Right renal pelvis (tissue), 4 donors: Measurements from ENCODE around the gene ADGRV1. TPM values are rescaled to one million over a fixed set of nuclear protein-coding genes. Genes with fewer than 3 reads are reported as not detected.
"Not testable (repeated sequence)": the region's sequence is repeated elsewhere in the genome, so short reads cannot be mapped to it uniquely, and the experiment has no call there.

Experiments
- DNase-seq, 4 donors: peaks; one replicate each; pipeline ENCODE4 v3.0.0-alpha.2; 2013; ENCODE audit warnings: low read depth in 4 of 4, low spot score in 3 of 4, missing footprints in 1 of 4
- polyA plus RNA-seq, 4 donors: library from polyadenylated mRNA; unstranded; fragments of 120-200 nt; gene quantifications; one replicate each; pipeline ENCODE4 v1.2.1, GENCODE V29; 2013; ENCODE audit not compliant: insufficient read length in 4 of 4

ADGRV1 gene
- polyA plus RNA-seq, 4 donors: 8.6 to 12.6 (median 12.0) TPM

GRCh38 chr5:90803381-90803780, 244.8 kb downstream of the ADGRV1 start:
- DNase-seq: no peak

- DNase-seq: no peak
Measured at GRCh38 chr5:90803876-90804275, 245.3 kb downstream of the ADGRV1 start.

DNA sequence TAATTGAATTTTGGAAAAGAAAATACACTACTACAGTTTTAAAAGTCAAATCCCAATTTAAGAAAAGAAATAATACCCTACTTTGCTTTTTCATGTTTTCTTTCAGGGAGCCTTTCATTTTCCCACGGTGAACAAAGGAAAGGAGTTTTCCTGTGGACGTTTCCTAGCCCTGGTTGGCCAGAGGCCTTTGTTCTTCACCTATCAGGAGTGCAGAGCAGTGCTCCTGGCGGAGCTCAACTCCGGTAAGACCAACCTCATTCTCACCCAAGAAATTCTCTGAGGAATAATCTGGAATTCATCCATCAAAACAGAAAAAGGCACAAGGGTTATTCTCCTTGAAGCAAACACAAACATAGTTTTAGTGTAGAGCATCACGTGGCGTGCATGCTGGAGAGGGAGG, 248.9 kb downstream of the ADGRV1 start:
- DNase-seq: no peak

DNA sequence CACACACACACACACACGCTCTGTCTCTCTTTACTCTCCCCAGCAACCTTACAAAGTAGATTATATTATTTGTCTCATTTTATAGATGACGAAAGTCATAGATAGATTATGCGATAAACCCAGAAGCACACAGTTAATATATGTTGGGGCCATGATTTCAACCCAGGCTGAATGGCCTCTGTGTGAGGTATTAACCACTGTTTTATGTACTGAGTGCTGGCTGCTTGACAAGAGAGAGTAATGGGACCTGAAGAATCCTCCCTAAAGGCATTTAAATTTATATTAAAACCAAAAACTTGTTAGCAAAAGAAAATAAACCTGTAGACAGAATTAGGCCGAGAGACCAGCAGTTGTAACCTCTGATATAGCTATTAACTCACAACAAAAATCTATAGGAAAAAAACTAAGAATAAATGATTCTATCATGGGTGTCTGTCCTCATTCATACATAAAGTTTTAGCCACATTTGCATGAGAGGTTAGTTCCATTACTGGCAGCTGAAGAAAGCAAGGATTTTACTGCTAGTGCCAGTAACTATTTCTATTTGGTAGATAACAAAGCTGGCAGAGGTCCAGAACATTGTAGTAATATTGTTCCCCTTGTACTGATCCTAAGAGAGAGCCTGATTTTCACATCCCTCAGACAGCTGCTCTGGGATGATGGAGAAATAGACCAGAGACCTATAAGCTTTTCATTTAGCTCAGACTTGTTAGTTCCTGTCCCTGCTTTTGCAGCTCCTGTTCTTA, 250.9 kb downstream of the ADGRV1 start:
- DNase-seq: no peak

- DNase-seq: no peak
Measured at GRCh38 chr5:90810211-90810610, 251.6 kb downstream of the ADGRV1 start.

GRCh38 chr5:90813392-90813791, 254.8 kb downstream of the ADGRV1 start:
- DNase-seq: no peak

- not testable (repeated sequence) for DNase-seq
Measured at GRCh38 chr5:90822062-90822461, 263.5 kb downstream of the ADGRV1 start.

DNA sequence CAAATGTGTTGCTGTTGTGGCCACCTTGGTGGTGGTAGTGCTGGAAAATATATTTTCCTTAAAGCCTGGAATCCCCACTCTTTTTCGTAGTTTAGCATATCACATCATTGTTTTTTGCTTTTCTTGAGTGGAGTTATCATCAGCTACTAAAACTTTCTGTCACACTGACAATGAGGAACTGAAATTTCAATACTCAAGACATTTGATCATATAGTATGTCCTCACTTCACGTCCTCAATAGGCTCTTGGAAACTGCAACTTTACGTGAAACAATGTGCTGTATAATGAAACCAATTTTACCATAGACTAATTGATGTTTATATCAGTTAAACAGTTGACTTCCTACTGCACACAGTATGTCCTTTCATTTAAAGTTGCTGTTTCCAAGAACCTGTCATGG, 265.8 kb downstream of the ADGRV1 start:
- no peak for DNase-seq

DNA sequence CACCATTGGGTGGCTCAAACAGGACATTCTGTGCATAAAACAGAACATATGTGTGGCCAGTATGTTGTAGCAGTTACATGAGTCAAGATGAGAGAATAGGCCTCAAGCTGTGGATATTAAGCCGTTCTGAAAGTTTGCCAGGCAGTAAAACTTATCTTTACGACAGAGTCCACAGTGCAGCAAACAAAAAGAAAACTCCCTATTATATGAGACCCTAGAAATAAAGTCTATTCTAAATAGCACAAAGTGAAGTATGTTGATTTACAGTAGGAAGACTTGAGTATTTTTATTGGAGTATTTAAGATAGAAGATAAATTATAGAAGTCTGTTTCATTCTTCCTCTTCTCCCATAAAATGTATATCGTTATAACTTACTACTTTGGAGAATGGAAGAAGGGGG, 271.5 kb downstream of the ADGRV1 start:
- DNase-seq: peak in 3 of 4 donors; percentile 34 to 65 (median 55)

DNA sequence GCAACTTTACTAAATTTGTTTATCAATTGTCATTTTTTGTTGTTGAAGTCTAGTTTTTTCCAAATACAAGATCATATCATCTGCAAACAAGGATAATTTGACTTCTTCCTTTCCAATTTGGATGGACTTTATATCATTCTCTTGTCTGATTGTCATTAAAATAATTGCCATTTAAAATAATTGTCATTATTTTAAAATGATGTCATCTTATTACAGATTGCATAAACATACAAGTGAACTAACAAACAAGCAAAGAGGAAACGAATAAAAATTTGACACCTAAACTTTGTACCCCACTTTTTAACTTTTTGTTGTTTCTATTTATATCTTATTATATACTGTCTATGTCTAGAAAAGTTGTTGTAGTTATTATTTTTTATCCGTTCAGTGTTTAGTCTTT, 275.2 kb downstream of the ADGRV1 start:
- DNase-seq: no peak

DNA sequence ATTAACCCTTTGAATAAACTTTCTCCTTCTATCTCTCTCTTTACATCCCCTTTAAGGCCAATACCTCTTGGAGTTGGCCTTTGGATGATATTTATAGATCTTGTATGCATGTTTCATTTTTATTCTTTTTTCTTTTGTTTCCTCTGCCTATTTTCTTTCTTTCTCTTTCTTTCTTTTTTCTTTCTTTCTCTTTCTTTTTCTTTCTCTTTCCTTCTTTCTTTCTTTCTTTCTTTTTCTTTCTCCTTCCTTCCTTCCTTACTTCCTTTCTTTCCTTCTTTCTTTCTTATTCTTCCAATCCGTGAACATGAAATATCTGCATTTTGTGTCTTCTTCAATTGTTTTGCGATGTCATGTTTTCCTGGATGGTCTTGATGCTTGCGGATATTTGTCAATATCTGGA, 276.1 kb downstream of the ADGRV1 start:
- DNase-seq: no peak

GRCh38 chr5:90843443-90843842, 284.8 kb downstream of the ADGRV1 start:
- DNase-seq: no peak

DNA sequence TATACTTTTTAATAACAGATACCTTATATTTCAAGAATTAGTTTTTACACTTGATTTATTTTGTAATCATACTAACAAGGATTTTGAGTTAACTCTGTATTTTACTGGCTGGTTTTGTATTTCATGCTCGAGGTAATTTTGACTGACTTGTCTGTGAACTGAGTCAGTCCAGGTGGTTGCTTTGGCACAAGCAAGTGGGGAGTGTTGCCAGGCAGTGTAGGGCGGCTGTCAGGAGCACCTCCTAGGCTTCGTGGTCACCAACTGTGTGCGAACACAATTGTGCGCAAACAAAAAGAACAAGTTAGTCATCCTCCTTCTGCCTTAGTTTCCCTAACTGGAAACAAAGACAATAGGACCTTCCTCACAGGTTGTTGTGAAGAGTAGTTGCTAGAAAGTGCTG, 286.3 kb downstream of the ADGRV1 start:
- DNase-seq: no peak

DNA sequence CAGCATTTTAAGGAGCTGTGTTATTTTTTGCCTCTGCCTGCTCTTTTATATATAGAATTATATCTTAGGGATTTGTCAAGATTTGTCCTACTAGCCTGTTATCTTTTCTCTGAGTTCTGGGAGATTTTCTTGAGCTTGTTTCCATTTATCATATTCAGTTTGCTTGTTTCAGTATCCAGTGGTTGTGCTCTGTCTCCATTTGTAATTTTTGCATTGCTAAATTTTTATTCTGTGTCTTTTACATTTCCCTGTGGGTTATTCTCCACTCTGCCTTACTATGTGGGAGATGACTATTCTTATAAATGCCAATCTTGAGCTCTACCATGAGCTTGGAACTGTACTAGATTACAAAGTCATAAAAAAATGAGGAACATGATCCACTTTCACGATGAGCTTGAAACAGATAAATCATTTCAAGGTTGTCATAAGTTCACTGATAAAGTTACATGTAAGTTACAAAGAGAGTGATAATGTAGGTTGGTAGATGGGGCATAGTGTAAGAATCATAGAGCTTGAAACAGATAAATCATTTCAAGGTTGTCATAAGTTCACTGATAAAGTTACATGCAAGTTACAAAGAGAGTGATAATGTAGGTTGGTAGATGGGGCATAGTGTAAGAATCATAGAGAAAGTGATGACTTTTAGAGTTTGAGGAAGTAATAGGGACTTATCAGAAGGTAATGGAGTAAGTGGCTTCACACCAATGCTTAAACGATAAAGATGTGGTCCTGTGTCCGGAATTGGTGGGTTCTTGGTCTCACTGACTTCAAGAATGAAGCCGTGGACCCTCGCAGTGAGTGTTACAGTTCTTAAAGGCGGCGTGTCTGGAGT, 287.3 kb downstream of the ADGRV1 start:
- DNase-seq: no peak

DNA sequence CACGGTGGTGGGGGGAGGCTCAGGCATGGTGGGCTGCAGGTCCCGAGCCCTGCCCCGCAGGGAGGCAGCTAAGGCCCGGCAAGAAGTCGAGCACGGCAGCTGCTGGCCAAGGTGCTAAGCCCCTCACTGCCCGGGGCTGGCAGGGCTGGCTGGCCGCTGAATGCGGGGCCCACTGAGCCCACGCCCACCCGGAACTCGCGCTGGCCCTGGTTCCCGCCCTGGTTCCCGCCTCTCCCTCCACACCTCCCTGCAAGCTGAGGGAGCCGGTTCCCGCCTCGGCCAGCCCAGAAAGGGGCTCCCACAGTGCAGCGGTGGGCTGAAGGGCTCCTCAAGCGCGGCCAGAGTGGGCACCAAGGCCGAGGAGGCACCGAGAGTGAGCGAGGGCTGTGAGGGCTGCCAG, 289.0 kb downstream of the ADGRV1 start:
- DNase-seq: not testable (repeated sequence)

DNA sequence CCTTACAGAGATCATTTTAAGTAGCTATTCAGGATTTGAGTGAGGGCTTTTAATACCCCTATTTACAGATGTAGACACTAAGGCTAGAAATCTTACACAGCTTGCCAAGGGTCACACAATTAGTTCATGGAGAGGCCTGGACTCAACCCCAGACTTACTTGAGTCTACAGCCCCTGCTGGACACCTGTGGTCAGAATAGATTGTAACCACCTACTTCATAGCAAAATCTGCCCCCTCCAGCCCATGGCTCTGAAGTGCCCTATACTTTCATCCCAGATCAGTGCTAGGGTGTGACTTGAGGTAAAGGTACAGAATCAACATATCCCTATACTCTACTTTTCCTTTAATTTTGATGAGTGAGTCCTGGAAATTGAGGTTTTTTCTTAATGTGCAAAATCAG, 291.3 kb downstream of the ADGRV1 start:
- DNase-seq: no peak

DNA sequence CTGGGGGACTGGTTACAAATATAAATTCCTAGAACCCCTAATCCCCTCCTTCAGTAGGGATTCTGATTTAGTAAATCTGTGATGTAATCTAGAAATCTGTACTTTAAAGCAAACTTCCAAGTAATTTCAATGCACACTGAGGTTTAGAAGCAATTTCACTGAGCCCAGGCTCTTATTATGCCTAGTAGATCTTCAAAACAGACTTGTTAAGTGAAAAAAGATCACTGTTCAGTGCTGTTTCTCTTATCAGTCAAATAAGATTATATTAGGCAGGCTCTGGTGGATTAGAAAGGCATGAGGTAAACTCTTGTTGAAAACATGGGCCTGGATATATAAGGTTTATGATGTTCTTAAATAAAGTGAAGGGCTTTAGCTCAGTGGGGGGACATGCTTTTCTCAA, 293.9 kb downstream of the ADGRV1 start:
- no peak for DNase-seq

- DNase-seq: no peak
Measured at GRCh38 chr5:90853750-90854149, 295.2 kb downstream of the ADGRV1 start.

GRCh38 chr5:90854169-90854568, 295.6 kb downstream of the ADGRV1 start:
- DNase-seq: no peak

DNA sequence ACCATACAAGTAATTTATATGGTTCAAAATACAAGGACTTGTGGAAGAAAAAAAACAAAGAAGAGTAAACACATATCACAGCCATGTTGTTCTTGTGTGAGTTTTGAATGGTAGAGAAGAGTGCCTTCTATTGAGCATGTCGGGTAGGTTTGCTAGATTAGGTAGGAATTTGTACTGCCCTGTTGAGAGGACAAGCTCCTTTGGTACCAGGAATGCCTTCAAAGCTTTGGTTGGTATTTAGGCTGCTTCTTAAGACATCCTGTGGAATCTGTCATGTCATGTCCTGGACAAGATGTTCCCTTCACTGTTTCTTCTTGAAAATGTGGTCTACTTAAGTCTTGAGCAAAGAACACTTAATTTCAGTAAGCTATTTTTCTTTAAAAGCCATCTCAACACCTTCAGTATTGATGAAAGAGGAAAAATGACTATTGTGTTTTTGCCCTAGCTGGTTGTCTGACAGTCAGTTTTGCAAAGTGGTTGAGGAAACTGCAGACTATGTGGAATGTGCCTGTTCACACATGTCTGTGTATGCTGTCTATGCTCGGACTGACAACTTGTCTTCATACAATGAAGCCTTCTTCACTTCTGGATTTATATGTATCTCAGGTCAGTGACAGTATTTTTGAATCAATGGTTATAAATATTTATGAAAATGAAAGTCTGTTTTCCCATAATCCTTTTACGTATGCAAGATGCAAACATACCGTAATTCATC, 296.9 kb downstream of the ADGRV1 start:
- DNase-seq: no peak

DNA sequence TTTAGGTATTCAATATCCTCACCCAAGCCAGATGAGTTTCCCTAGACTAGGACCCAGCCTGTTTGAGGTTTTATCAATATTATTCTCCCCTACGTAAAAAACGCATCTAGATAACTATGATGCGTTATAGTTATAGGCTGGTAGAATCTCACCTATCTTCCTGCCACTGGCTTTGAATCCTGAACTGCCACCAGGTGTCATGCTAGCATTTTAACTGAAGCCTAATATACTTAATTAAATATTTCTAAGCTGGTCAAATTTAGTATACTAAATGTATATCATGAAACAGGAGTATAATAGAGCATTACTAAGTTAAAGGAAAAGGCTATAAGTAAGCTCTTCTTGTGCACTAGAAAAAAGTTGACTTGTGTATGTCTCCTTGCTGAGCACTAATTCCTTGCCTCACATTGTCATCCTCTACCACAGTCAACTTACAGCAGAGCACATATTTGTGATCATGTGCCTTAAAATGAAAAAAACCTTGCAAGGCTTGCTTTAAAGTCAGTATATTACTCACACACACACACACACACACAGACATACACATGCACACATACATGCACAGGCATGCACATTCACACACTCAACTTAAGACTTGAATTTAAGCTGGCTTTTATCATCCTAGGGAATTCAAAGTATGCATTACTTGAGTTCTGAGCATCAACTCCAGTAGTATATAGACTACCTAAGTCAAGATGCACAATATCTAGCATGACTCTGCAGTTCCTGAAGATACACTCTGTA, 303.4 kb downstream of the ADGRV1 start:
- DNase-seq: no peak
